Measurements from ENCODE around the gene CCDC89.

Gene CCDC89

DNA sequence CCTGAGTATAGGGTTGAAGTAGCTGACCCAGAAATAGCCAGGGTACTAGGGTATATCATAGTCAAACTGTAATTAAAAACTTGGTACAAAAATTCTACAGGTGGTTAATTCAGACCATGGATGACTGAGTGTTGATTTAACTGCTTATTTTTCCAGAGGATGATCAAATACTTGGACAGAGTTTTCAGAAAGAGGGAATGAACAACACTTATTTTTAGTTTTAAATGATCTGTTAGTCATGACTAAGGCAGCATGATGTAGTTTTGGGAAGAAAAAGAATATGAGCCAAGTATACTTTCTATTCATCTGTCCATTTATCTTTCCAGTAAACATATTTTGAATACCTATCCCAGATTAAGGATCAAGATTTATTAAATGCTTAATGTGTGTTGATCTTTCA is 19.8 kb upstream of the CCDC89 start:
- no peak for DNase-seq (ENCODE audit: low spot score in 2 of 2)
- peaks cover 2% of the 10 kb centered on the region for H3K9me3 Mint-ChIP-seq
- no peaks in the 10 kb centered on the region for H3K4me1 Mint-ChIP-seq
- no peak overlapping the region for H3K27ac Mint-ChIP-seq
- no peaks in the 10 kb centered on the region for H3K36me3 Mint-ChIP-seq
- peaks cover 1% of the 10 kb centered on the region for H3K27me3 Mint-ChIP-seq
- no peak for ATAC-seq (ENCODE audit: low read depth)
- H3K4me3 Mint-ChIP-seq, result no peak overlapping the region

DNA sequence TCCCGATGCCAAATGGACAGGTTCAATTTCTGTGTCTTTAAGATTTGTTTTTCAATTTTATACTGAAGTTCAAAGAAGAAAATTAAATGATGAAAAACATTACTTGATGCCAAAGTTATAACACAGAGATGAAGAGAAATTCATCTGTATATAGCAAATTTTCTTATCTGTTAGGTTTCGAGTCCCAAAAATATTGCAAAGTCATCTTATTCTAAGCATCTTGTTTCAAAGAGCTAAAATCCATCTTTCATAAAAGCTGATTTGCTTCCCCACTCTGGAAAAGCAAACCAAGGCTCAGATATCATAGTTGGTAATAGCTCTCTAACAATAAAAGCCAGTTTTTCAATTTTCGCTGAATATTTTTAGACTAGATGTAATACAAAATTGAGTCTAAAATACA is 19.0 kb upstream of the CCDC89 start:
- Mint-ChIP-seq H3K27me3 (peaks cover 1% of the 10 kb centered on the region), H3K4me1 (peaks cover 2% of the 10 kb centered on the region), H3K4me3 (no peak overlapping the region), H3K9me3 (peaks cover 2% of the 10 kb centered on the region), H3K27ac (no peak overlapping the region), H3K36me3 (no peaks in the 10 kb centered on the region)
- ATAC-seq (ENCODE audit: low read depth), result no peak
- no peak for DNase-seq (ENCODE audit: low spot score in 2 of 2)

- Mint-ChIP-seq H3K4me3 (peak overlapping the region; percentile 62), H3K27me3 (peaks cover 1% of the 10 kb centered on the region), H3K4me1 (peaks cover 12% of the 10 kb centered on the region), H3K36me3 (no peaks in the 10 kb centered on the region), H3K9me3 (peaks cover 2% of the 10 kb centered on the region), H3K27ac (peak overlapping the region; percentile 69)
- DNase-seq (ENCODE audit: low spot score in 2 of 2) (no peak), ATAC-seq (ENCODE audit: low read depth) (peak; percentile 48)
These were observed 14.2 kb upstream of the CCDC89 start for GRCh38 chr11:85699957-85700741.

DNA sequence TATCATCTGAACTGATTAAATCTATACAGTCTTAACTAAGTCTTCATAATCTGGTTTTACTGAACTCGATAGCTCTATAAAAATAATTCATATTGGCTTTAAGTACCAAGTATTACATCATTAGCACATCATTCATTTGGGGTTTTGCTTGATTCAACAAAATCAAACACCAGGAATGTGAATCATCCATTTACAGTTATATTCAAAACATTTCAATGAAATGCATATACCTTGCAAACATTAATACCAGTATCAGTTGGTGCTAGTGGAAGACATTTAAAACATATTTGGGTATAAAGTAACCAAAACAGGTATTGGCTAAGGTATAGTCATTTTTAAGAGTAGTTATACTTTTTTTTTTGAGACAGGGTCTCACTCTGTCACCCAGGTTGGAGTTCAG is 12.2 kb upstream of the CCDC89 start:
- H3K4me3 Mint-ChIP-seq, result no peak overlapping the region
- ATAC-seq (ENCODE audit: low read depth), result no peak
- no peaks in the 10 kb centered on the region for H3K36me3 Mint-ChIP-seq
- no peaks in the 10 kb centered on the region for H3K27me3 Mint-ChIP-seq
- DNase-seq (ENCODE audit: low spot score in 2 of 2), result no peak
- H3K27ac Mint-ChIP-seq, result no peak overlapping the region
- peaks cover 2% of the 10 kb centered on the region for H3K9me3 Mint-ChIP-seq
- peaks cover 12% of the 10 kb centered on the region for H3K4me1 Mint-ChIP-seq

DNA sequence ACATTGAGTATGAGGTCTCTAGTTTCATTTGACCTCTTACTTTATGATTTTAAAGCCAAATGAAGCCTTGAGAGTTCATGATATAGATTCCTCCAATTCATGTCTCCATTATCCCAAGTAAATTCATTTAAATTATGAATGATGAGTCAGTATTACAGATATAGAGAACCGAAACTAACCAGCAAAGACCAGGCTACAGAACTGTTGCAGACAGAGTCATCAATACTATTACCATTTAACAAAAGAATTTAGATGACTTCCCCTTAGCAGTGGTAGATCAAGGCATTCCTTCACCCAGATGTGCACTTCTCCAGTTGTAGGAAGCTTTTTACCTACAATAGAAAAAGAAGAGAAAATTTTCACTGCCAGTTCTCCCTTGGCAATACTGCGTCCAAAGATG is 11.8 kb upstream of the CCDC89 start:
- Mint-ChIP-seq H3K36me3 (no peaks in the 10 kb centered on the region), H3K4me3 (no peak overlapping the region), H3K9me3 (no peaks in the 10 kb centered on the region), H3K27ac (no peak overlapping the region), H3K4me1 (peaks cover 12% of the 10 kb centered on the region), H3K27me3 (no peaks in the 10 kb centered on the region)
- no peak for DNase-seq (ENCODE audit: low spot score in 2 of 2)
- ATAC-seq (ENCODE audit: low read depth), result peak; percentile 48

DNA sequence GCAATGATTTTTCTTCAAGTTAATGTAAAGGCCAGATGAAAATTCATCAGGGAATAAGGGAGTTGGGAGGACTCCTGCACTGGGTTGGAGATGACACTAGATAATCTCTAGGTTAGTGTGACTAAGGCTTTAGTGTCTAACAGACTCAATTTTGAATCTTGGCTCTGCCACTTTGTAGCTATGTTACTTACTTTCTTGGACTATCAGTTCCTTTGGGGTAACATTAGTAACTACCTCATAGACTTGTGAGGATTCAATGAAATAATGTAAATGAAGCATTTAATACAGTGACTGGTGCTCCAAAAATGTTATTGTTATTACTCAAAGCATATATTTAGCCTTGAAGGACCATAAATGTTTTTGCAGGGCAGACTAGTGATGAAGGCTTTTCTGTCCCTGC is 9.6 kb upstream of the CCDC89 start:
- Mint-ChIP-seq H3K27ac (no peak overlapping the region), H3K4me1 (peaks cover 12% of the 10 kb centered on the region), H3K4me3 (no peak overlapping the region), H3K36me3 (no peaks in the 10 kb centered on the region), H3K9me3 (no peaks in the 10 kb centered on the region), H3K27me3 (peaks cover 2% of the 10 kb centered on the region)
- ATAC-seq (ENCODE audit: low read depth), result no peak
- no peak for DNase-seq (ENCODE audit: low spot score in 2 of 2)

DNA sequence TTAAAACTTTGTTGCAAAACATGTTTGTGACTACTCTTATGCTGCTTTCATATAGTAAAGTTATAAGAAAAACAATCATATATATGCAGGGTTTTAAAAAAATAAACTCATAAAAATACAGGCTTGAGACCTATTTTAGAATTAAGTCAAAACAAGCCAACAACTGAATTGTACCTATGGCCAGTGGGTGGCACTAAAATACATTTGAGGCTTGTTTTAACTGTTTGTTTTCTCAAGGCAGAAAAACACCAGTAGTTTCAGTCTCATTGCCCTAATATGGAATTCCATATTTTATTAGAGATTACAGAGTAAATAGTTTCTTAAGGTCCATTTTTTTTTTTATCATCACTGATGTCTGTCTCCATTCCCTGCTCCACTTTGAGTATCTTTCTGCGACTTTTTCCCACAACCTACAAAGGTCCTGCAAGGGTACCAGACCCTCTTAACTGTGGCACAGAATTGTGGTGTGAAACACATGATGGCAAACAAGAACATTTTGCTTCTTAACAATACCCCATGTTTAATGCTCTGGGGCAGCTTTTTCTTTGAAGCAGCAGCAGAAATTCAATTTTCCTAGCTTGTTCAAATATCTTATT is 8.5 kb upstream of the CCDC89 start:
- Mint-ChIP-seq H3K27ac (no peak overlapping the region), H3K4me3 (no peak overlapping the region), H3K9me3 (no peaks in the 10 kb centered on the region), H3K36me3 (no peaks in the 10 kb centered on the region), H3K27me3 (peaks cover 4% of the 10 kb centered on the region), H3K4me1 (peaks cover 6% of the 10 kb centered on the region)
- DNase-seq (ENCODE audit: low spot score in 2 of 2) (no peak), ATAC-seq (ENCODE audit: low read depth) (no peak)

- no peaks in the 10 kb centered on the region for H3K36me3 Mint-ChIP-seq
- H3K9me3 Mint-ChIP-seq, result peaks cover 1% of the 10 kb centered on the region
- H3K4me3 Mint-ChIP-seq, result no peak overlapping the region
- no peak overlapping the region for H3K27ac Mint-ChIP-seq
- no peak for ATAC-seq (ENCODE audit: low read depth)
- H3K27me3 Mint-ChIP-seq, result peaks cover 13% of the 10 kb centered on the region
- peaks cover 11% of the 10 kb centered on the region for H3K4me1 Mint-ChIP-seq
- no peak for DNase-seq (ENCODE audit: low spot score in 2 of 2)
These were observed 723 bp downstream of the CCDC89 start for GRCh38 chr11:85685125-85685819.

- peak; percentile 87 for ATAC-seq (ENCODE audit: low read depth)
- peak; percentile 35 to 46 for DNase-seq (ENCODE audit: low spot score in 2 of 2)
- H3K4me3 Mint-ChIP-seq, result peak overlapping the region; percentile 87
- H3K36me3 Mint-ChIP-seq, result no peaks in the 10 kb centered on the region
- H3K4me1 Mint-ChIP-seq, result peaks cover 11% of the 10 kb centered on the region
- peak overlapping the region; percentile 64 for H3K27ac Mint-ChIP-seq
- peaks cover 14% of the 10 kb centered on the region for H3K27me3 Mint-ChIP-seq
- H3K9me3 Mint-ChIP-seq, result peaks cover 1% of the 10 kb centered on the region
These were observed 3.4 kb downstream of the CCDC89 start for GRCh38 chr11:85682330-85683305.

- Mint-ChIP-seq H3K9me3 (peaks cover 1% of the 10 kb centered on the region), H3K27ac (no peak overlapping the region), H3K4me1 (peaks cover 11% of the 10 kb centered on the region), H3K36me3 (no peaks in the 10 kb centered on the region), H3K27me3 (peaks cover 12% of the 10 kb centered on the region), H3K4me3 (no peak overlapping the region)
- ATAC-seq (ENCODE audit: low read depth) (no peak), DNase-seq (ENCODE audit: low spot score in 2 of 2) (no peak)
These were observed 5.1 kb downstream of the CCDC89 start for GRCh38 chr11:85680897-85681296.

- Mint-ChIP-seq H3K4me1 (peaks cover 11% of the 10 kb centered on the region), H3K4me3 (no peak overlapping the region), H3K27me3 (peaks cover 6% of the 10 kb centered on the region), H3K27ac (no peak overlapping the region), H3K9me3 (peaks cover 1% of the 10 kb centered on the region), H3K36me3 (no peaks in the 10 kb centered on the region)
- ATAC-seq (ENCODE audit: low read depth) (no peak), DNase-seq (ENCODE audit: low spot score in 2 of 2) (no peak)
These were observed 6.4 kb downstream of the CCDC89 start for GRCh38 chr11:85679576-85679975.

DNA sequence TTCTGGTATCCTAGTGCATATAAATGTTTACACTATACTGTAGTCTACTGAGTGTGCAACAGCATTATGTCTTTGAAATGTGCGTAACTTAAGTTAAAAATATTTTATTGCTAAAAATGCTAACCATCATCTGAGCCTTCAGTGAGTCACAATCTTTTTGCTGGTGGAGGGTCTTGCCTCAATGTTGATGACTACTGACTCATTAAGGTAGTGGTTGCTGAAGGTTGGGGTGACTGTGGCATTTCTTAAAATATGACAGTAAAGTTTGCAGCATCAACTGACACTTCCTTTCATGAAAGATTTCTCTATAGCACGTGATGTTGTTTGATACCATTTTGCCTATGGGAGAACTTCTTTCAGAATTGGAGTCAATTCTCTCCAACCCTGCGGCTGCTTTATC is 12.6 kb downstream of the CCDC89 start:
- Mint-ChIP-seq H3K27me3 (no peaks in the 10 kb centered on the region), H3K9me3 (no peaks in the 10 kb centered on the region), H3K4me1 (no peaks in the 10 kb centered on the region), H3K4me3 (no peak overlapping the region), H3K36me3 (no peaks in the 10 kb centered on the region), H3K27ac (no peak overlapping the region)
- ATAC-seq (ENCODE audit: low read depth) (no peak), DNase-seq (ENCODE audit: low spot score in 2 of 2) (no peak)

- H3K9me3 Mint-ChIP-seq, result no peaks in the 10 kb centered on the region
- no peak for DNase-seq (ENCODE audit: low spot score in 2 of 2)
- peak; percentile 52 for ATAC-seq (ENCODE audit: low read depth)
- no peak overlapping the region for H3K27ac Mint-ChIP-seq
- H3K27me3 Mint-ChIP-seq, result no peaks in the 10 kb centered on the region
- H3K36me3 Mint-ChIP-seq, result no peaks in the 10 kb centered on the region
- no peak overlapping the region for H3K4me3 Mint-ChIP-seq
- H3K4me1 Mint-ChIP-seq, result no peaks in the 10 kb centered on the region
These were observed 13.7 kb downstream of the CCDC89 start for GRCh38 chr11:85672105-85672902.
